Stimulated activated CD4-positive, alpha-beta T cell treated with anti-CD3 and anti-CD28 coated beads, Interleukin-15, amount 100 ng/mL, for 48 hours (primary cell): ENCODE results near the gene STX7.
A peak's percentile ranks its signal among the peaks of the same experiment; 100 is the strongest.
"Not testable (repeated sequence)": the region's sequence is repeated elsewhere in the genome, so short reads cannot be mapped to it uniquely, and the experiment has no call there.

Experiments used
- DNase-seq, 2 donors: peaks; one replicate each; pipeline ENCODE4 v3.0.0-alpha.2; 2020; ENCODE audit warnings: low read depth in 2 of 2

The STX7 gene

DNA sequence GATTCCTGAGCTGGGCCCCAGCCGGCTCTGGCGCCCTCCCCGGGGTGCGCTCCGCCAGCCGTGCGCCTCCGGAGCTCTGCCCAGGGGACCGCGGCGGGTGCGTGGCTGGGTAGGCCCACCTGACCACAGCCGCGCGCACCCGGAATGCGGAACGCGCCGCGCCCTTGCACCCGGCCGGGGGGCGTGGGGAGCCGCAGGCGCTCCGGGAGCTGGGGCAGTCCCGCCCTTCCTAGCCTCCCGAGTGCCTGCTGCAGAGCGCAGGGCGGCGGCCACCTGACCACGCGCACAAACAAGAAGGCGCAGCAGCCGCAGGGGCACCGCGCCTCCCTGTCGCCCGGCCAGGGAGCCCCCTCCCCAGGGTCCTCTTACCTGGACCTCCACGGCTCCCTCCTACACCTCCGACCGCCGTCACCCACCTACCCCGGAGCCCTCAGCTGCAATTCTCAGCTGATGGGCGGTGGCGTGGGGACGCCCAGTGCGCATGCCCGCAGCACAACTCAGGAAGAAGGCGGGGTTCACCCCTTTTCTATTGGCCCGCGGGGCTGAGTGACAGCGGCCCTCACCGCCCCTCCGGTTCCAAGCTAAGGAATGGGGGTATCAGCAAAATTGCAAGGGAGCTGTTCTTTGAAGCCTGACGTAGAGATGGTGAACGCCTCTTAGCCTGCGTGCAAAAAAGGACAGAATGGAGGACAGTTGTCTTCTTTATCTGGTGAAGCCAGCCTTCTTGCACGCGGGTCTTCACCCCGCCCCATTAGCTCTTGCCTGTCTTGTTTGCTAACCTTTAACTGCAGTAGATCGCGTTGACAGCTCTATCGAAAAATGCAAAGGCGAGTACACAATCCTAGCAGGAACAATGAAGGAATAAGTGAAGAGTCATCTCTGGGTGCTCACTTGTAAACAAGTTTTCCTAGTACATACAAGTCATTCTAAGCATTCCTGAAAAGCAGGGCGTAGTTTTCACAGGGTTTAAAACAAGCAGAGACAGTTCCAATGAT, at the start of gene STX7:
Gene STX7, minus strand, starts transcription at position 479 of the 995 bp plus-strand sequence. CDS start 9,586 bp downstream, outside the sequence.
- peak; percentile 67 to 79 for DNase-seq

DNA sequence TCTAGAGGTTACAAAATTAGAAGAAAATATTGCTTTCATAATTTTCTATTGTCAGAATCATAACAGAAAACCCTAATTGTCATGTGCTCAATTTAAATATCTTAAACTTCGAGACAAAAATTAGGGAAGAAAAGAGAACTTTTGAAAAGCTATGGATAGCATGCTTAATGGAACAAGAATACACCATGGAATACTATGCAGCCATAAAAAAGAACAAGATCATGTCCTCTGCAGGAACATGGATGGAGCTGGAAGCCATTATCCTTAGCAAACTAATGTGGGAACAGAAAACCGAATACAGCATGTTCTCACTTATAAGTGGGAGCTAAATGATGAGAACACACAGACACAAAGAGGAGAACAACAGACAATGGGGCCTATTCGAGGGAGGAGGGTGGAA, 47.2 kb upstream of the STX7 start:
- not testable (repeated sequence) for DNase-seq

GRCh38 chr6:132552372-132552771, 39.5 kb upstream of the STX7 start, which contains the start of gene TAAR8:
TAAR8 (plus strand) TSS chr6:132552672; CDS start chr6:132552693, 21 bp downstream.
- no peak for DNase-seq

- no peak for DNase-seq
Measured at GRCh38 chr6:132551214-132551613, 38.3 kb upstream of the STX7 start.

GRCh38 chr6:132548746-132549463, 36.0 kb upstream of the STX7 start:
- DNase-seq: no peak

- no peak for DNase-seq
Measured at GRCh38 chr6:132544826-132545225, 31.9 kb upstream of the STX7 start.

DNA sequence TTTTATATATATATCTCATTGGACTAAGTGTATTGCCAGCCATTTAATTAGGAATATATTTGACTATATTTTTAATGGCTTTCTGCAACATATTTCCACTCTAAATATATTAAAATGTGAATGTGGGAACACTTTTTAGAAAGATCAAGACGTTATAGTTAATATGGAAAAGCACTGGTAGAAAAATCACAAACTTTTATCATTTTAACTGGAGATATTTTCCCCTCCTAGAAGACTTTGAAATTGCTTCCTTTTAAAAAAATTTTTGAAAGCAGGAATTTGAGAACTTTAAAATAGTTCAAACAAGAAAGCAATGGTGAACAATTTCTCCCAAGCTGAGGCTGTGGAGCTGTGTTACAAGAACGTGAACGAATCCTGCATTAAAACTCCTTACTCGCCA, 25.1 kb upstream of the STX7 start, which contains the start of gene TAAR9:
Gene TAAR9, plus strand, starts transcription at position 301 of the 400 bp plus-strand sequence. Its CDS starts 13 bp downstream, at position 314.
- no peak for DNase-seq

GRCh38 chr6:132537145-132537544, 24.2 kb upstream of the STX7 start:
- DNase-seq: no peak

DNA sequence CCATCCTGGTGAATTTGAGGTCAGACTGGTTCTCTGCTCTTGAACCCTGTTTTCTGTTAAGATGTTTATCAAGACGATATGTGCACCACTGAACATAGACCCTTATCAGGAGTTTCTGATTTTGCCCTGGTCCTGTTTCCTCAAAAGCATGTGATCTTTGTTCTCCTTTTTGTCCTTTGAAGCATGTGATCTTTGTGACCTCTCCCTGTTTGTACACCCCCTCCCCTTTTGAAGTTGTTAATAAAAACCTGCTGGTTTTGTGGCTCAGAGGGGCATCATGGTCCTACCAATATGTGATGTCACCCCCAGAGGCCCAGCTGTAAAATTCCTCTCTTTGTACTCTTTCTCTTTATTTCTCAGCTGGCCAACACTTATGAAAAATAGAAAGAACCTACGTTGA, 21.6 kb upstream of the STX7 start:
- DNase-seq: not testable (repeated sequence)

DNA sequence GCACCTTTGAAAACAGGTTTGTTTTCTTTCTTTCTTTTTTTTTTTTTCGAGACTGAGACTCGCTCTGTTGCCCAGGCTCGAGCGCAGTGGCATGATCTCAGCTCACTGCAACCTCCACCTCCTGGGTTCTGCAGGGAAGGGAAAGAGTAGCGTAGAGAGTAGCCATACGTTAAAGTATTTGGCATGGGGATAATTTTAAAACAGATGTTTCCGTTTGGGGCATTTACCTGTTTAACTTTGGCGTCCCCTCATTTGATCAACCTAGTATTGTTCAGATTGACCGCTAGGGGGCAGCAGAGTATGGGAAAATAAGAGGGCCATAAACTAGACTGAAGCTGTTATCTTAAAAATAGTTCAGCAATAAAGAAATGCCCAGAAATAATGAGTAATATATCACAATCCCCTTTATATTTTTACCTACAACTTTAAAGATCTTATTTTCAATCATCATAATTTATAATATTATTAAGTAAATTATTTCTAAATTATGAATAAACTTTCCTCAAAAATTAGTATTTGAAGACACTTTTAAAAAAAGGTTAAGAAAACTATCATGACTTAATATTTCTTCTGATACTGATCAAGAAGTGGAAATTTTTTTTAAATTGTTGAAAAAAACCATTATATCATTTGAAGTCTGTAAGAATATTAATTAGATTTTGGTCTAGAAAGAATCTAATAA, 17.5 kb upstream of the STX7 start:
- peak; percentile 38 to 67 for DNase-seq

DNA sequence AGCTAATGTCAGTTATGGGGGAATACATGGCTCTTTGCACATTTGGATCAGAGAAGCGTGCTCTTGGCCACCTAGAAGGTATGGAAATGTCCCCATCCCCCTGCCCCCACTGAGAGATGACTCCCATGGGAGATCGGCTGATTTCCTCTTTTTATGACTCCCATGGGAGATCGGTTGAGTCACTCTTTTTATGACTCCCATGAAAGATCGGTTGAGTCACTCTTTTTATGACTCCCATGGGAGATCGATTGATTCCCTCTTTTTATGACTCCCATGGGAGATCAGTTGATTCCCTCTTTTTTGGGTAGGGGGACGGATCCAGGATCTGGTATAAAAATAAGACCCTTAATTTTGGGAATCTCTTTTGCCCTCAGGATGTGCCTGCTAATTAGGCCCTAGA, 14.9 kb upstream of the STX7 start:
- no peak for DNase-seq

- DNase-seq: no peak
Measured at GRCh38 chr6:132526461-132526860, 13.5 kb upstream of the STX7 start.

DNA sequence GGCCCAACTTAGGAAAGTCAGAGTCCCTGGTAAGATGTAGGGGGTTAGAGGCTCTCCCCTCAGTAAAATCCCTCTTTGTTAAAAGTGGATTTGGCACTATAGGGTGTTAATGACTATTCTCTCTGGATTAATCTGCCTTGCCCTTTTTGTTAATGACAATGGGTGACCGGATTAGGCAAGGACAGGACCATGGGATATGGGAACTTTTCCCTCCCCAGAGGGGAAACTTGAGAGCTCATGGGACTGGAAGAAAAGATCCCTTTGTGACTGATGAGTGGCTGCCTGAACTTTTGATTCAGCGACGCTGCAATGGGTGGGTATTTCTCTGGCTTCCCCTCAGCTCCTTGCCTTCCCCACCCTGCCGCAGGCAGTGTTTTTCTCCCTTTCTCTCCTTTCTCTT, 12.9 kb upstream of the STX7 start:
- no peak for DNase-seq

DNA sequence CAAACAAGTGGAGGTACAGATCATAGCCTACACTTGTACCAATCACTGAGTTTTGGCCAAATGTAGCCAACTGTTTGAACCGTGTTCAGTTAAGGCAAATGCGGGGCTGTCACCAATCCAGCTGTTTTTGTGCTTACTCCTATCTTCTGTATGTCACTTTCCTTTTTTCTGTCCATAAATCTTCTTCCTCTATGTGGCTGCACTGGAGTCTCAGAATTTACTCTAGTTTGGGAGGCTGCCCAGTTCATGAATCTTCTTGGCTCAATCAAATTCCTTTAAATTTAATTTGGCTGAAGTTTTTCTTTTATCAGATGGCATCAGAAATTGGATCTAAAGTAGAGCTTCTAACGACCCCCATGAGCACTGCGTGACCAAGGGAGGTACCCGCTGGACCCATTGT, 11.7 kb upstream of the STX7 start:
- DNase-seq: no peak

DNA sequence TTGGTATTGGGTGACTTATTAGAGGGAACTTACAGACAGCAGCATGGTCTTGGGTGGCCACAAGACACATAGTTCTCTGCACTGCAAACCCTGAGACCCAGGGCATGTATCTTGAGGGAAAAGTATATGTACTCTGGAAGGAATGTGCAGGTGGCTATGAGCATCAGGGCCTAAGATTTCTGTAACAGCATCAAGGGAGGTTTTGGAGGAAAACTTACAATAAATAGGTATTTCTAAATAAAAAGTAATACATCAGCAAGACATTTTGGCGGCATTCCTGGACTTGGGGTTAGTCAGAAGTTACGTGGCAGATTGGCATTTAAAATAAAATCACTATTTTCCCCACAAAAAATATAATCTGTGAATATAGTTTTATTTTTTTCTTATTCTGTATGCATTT, 8.0 kb upstream of the STX7 start:
- no peak for DNase-seq

DNA sequence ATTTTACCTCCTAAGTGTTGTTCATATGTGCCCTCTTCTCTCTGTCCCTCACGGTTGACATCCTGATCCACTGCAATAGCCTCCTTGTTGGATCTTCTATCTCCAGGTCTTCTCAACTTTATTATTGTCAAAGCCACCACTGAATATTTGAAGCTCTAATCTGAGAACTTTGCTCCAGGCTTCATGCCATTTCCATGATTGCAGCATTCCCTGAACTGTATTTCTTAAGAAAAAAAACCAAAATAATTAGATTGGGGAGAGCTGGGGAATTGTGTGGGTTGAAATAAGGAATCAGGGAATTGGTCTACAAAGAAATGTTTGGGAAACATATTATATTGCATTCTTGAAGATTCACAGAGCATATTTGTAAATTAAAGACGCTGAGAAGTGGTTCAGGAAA, 2.5 kb upstream of the STX7 start:
- DNase-seq: no peak

- DNase-seq: no peak
Measured at GRCh38 chr6:132513831-132514545, 1.1 kb upstream of the STX7 start.

DNA sequence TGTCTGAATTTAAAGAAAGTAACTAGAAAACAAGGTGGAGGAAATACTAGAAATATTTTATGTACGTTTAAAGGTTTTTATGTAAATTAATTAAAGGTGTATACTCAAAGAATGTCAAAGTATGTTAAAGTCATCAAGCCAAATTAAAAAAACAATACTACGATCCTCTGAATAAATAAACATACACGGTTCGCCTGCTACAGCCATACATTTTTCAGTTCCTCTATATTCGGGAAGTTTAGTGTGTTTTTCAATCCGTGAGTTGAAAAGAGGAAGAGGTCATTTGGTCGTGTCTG, 626 bp downstream of the STX7 start:
- DNase-seq: no peak

DNA sequence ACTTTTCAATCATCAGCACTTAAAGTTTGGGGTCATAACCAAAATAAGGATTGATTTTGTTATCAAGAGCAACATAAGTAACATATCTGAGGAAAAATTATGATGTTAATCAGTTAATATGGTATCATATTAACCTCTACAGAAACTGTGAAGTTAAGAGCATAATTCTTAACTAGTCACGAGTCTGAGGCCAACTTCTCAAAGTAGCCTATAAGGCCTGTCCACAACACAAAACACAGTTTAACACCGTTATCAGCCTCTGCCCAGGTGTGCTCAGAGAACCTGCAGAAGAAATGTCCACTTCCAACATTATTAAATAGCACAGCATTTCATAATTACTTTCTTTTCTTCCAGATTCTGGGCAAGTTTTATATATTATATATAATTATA, 1.1 kb downstream of the STX7 start:
- DNase-seq: no peak

GRCh38 chr6:132511210-132511830, 1.6 kb downstream of the STX7 start:
- DNase-seq: no peak
